IPS-11a (cell line): ENCODE data around the gene CALML3.

Experiments used
- H3K4me3 ChIP-seq: one replicate; pipeline ENCODE4 v1.5.1; 2013; ENCODE audit warnings: low read depth, low read length, control low read depth

Gene CALML3

DNA sequence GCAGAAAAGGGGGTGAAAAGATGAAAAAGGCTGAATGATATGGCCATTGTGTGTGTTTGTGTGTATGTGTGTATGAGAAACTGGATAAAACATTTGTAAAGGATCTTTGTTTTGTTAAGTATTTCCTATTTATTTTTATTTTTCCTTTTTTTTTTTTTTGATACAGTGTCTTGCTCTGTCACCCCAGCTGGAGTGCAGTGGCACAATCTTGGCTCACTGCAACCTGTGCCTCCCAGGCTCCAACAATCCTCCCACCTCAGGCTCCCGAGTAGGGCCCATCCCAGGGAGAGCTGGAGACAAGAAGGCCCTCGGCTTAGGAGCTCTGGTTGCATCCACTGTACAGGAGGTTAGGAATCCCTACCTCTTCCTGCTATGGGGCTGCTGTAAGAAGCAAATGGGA, 18.5 kb upstream of the CALML3 start:
- no peak overlapping the region for H3K4me3 ChIP-seq

DNA sequence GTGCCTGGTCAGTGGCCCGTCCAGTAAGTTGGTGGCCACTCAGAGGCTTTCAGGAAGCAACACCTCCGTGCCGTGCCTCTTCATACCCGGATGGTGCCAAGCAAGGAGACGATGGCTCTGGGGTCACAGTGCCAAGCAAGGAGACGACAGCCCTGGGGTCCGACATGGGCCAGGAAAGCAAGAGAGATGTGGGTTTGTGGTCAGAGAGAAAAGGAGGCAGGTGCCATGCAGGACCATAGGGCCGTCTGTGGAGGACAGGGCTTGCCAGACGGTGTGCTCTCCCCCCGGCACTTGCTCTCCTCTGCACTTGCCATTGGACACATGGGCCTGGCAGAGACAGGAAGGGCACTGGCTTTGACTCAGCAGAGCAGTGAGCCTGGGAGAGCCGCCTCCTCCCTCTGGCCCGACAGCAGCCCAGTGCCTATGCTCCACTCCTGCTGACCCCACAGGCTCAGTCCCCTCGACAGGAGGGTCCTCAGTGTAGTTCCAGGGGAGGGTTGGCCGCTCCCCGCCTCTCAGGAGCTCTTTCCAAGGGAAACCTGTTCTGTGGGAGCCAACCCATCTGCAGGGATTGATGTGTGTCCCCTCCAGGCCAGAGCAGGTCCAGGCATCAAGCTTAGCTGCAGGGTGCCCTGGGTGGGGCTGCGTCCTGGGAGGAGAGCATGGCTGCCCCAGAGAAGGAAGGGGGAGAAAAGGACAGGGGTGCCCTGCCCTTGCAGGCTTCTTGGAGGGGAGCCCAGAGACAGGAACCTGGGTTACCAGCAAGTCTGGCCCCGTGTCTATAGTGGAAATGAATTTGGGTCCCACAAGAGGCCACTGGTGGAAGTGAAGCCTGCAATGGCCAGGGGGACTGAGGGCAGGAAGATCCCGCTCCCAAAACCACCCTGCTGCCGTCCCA, 17.8 kb upstream of the CALML3 start:
- H3K4me3 ChIP-seq, result no peak overlapping the region

DNA sequence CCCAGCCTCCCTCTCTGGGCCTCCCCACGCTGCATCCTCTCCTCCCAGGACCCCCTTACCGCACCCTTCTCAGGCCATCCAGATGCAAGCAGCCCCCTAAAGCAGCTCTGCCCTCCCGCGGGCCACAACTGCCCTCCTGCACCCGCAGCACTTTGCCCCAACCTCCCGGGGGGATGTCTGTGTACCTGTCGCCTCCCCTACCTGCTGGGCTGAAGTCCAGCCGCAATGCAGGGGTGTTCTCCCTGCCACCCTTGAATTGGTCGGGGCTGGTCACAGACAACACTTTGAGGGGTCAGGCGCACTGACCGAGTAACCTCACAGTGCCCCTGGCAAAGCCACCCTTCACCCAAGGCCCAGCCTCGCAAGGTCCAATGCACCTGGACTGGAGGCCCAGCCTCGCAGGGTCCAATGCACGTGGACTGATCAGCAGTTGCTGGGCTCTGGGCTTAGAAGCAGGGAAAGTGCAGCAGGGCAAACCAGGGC, 17.1 kb upstream of the CALML3 start:
- H3K4me3 ChIP-seq, result no peak overlapping the region

DNA sequence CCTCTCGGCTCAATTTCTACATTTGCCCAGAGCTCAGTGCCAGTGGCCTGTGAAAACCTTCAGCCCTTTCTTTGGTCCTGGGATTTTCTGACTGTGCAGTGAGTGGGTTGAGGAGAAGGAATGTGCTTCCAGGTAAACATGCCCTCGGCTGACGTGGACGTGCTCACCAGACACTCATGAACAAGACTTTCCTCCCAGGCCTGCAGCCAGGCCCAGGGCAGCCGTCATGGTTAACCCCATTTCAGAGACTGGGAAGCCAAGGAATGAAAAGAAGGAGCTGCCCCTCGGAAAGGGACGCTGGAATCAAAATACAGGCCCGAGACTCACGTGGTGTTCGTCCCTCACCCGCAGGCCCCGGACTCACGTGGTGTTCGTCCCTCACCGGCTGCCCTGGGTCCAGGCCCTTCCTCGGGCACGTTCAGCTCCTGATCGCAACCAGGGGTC, 16.6 kb upstream of the CALML3 start:
- H3K4me3 ChIP-seq, result no peak overlapping the region

DNA sequence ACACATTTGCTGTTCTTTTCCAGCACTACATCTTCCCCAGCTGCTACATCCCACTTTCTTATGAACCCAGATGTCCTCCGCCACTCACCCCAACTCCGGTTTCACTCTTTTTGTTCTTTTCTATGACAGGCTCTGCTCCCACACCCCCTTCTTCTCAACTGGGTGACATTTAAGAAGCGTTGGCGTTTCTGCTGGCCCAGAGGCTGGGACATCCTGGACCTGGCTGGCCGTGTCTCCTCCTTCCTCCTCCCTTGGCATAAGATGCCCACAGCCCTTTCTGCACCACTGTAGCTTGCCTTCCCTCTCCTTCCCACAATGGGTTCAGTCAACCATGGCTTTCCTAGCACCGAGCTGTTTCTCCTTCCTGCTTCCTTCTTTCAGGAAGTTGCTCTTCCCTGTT, 16.0 kb upstream of the CALML3 start:
- H3K4me3 ChIP-seq, result no peak overlapping the region

DNA sequence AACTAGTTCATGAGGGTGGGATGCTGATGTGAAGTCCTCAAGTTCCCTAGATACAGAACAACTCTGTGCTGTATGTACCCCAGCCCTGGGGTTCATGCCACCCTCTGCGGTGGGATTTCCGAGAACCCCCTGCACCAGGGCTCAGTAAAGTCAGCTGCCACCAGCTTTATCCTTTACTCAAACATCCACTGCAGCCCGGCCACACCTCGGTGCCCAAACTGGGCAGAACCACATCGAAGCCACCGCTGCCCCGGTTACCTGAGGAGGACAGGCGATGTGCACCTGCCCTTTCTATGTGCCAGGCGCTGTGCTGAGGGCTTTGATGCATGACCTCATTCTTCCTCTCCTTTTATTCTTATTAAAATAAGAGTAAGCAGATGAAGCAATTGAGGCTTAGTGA, 15.5 kb upstream of the CALML3 start:
- no peak overlapping the region for H3K4me3 ChIP-seq

DNA sequence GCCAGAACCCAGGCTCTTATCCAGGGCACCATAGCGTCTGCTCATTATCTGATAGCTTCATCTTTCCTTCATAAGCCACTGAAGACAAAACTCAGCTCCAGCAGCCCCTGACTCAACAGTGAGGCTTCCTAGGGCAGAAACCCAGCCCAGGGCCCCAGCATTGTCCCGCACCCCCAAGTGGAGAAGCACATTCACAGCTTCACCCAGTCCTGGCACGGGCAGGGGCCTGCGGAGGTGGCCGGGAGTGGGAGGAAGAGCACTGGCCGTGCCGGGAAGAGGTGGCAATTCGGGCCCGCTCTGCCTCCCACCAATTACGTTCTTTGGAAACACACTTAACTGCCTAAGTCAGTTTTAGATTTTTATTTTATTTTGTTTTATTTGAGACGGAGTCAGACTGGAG, 15.1 kb upstream of the CALML3 start:
- no peak overlapping the region for H3K4me3 ChIP-seq

DNA sequence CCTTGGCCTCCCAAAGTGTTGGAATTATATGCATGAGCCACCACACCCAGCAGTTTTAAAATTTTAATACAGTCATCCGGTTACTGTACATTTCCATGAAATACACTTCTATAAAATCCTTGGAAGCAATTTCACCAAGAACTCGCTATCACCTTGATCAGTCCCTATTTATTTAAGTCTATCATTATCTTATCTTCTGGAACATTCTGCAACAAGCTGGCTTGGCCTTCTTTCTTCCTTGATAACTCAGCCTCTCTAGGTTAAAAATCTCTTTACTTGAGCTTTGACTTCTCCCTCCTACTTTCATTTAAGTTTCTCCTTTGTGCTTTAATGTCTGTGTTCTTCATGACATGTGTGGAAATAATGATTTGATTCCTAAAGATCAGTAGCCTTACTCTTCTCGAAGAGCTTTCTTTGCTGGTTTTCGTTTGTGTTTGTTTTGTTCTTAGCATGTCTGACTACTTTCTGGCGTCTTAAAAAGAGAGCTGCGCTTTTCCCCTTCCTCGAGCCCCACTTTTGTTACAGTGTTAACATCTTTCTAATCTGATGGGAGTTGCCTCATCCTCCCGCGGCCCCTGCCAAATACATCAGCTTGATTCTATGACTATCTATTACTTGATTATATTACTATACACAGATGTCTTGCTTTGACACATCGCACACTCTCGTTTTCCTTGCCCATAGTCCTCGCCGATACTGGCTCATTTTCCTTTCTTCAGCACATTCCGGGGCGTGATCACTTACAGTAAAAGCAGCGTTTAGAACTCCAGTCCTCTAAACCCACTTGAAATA, 14.3 kb upstream of the CALML3 start:
- no peak overlapping the region for H3K4me3 ChIP-seq

DNA sequence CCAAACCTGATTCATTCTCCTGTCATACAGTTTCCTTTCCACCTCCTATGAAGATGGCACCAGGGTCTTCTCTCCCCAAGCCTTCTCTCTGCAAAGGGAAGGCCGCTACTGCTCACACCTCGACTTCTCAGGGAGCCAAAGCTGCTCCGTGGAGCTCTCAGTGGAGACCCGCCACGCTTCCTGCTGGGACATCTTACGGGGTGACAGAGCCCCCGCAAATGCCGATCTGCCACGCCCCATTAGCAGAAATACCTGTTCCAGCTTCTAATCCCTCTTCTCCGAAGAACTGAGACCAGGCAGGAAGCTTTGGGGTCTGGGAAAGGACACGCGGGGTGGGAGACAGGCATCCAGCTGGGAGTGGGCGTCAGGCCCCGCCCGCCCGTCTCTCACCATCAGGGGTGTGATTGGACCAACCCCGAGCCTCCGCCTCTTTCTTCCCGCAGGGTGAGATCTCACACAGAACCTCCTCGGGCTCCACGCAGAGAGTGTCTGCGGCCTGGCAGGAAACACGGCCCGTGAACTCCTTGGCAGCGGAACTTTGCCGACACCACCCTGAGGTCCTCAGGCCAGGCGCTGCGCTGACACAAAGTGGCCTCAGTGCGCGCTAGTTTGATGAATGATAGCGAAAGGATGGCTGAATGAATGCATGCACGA, 13.4 kb upstream of the CALML3 start:
- no peak overlapping the region for H3K4me3 ChIP-seq

DNA sequence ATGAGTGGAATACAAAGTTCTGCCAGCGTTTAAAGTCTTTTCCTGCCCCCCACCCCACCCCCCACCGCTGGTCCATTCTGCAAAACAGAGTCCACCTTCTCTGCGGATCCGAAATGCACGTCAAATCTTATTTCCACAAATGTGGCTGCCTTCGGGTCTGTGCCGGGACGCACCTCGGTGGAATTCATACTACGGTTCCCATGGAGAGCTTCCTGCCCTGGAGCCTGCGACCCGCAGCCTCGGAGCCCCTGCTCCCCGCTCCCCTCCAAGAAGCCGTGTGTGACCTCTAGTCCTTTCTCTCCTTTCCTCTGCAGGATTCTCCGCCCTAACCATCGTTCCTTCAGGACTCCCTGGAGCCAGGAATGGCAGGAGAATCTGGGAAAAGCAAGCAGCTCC, 12.9 kb upstream of the CALML3 start:
- no peak overlapping the region for H3K4me3 ChIP-seq

DNA sequence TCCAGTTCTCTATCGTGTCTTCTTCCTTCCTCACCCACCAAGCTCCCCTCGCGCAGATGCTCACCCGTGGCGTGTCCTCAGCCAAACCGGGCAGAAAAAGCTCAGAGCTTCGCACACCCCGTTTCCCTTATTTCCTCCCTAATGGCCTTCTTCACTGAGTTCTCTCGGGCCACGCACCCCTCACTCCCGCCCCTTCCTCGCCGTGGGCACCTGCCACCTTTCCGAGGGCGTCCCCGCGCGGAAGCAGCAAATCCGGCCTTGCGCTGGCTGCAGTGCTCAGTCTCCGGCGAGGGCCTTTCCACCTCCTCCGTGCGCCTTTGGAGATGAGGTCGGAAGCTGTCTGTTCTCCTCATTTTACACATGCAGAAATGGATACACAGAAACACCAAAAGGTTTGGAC, 12.4 kb upstream of the CALML3 start:
- H3K4me3 ChIP-seq, result no peak overlapping the region

DNA sequence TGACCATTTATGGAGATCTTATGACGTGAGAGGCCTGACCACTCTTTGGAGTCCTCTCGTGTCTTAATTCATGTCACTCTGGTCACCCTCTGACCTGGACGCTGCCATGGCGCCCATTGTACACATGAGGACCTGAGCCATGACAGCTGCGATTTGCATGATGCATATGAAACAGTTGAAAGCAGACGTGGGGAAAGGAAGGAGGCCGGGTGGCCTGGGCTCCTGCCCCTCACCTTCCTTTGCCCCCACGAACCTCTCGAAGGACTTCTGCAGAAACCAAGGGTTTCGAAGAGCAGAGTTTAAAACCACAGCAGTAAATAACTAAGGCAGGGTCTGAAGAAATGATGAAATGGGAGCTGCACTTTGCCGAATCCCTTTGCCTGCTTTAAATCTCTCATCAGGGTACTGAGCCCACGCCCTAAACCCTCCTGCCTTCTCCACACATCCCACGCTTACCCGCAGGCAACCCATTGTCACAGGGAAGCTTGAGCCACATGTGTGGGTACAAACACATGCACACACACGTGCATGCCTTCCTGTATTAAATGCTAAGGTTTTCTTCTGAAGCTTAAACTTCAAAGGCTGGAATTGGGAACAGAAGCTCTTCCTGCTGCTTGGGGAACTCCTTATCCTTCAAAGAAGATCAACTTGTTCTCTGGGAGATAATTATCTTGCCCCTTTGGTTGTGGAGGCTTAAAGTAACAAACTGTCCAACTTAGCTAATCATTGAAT, 11.7 kb upstream of the CALML3 start:
- no peak overlapping the region for H3K4me3 ChIP-seq

DNA sequence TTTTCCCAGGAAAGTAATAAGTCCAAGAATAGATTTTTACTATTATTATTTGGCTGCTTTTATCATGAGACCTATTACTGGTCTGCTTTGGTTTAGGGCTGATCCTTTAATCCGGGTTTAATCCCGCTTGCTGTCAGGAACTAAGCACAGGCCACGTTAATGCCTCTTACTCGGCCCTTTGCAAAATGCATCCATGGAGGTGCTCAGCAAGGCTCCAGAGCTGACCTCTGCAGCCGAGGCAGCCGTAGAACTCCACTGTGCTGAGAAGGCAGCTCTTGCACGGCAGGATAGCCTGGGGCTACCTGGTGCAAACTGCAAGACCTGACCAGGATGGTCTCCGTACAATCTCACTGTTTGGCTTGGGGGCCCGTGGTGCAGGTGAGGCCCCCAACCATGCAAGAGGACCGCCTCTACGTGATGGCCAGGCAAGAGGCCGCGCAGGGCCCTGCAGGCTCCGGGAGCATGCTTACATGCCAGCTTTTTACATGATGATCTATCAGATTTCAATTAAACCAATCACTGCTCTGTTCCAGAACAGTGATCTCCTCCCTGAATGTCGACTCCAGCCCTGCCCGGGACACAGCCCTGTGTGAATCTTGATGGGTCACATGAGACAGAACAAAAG, 10.4 kb upstream of the CALML3 start:
- H3K4me3 ChIP-seq, result no peak overlapping the region

DNA sequence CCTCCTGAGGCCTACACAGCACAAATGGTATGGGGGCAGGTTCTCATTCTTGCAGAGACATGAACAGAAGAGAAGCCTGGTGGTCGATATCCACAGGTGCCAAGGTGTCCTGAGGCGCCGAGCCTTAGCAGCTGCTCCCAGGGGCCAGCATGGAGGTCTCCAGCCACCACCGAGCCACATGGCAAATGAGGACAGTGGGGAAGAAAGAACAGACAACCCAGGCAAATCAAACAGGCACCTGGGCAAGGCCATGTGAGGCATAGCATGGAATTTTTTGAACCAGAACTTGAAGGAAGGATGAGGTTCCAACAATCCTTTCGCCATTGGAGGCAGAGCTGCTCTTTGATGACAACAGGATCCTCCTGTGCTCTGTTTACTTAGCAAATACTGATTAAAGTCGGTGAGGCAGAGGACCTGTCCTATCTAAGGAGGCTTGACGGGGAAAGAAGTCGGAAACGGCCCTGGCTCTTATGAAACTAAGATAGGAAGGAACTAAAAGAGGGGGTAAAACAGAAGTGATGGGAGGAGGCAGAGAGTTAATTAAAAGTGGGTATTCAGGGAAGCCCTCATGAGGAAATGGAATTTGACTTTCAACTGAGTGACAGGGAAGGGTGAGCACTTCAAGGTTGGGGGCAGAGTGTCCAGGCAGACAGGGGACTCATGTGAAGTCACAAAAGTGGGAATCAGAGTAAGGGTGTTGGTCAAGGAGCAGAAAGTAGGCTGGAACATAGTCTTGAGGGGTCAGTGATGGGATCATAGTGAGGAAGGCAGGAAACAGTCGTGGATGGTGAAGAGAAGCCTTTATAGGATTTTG, 8.6 kb upstream of the CALML3 start:
- H3K4me3 ChIP-seq, result no peak overlapping the region

DNA sequence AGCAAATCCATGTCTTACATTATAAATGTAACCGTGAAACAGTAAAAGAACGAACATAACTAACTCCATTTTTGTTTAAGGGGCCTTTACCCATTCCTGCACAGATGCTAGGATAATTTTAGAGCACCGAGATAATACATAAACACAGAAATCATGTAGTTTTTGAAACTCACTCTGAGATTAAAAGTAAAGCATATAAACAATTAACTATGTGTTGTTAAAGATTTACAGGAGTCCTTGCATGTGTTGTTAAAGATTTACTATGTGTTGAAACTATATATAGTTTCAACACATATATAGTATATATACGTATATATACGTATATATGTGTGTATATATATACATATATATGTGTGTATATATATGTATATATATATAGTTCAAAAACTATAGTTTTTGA, 7.2 kb upstream of the CALML3 start:
- H3K4me3 ChIP-seq, result no peak overlapping the region

DNA sequence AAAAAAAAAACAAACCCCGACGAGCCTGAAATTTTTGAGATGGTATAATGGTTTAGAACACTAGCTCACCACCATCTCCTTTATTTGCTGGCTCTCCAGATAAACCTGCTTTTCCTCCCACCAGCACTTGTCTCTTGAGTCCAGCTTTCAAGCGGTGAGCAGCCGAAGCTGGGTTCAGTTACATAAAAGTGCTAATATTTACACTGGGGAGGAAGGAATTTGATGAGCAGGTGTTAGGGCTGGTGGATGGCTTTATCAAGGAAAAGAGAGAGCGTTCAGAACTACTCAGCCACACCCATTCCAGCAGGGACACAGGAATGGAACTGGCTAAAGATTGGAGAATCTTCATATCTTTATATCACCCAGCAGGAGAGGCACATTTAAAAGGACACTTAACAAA, 6.6 kb upstream of the CALML3 start:
- H3K4me3 ChIP-seq, result no peak overlapping the region

DNA sequence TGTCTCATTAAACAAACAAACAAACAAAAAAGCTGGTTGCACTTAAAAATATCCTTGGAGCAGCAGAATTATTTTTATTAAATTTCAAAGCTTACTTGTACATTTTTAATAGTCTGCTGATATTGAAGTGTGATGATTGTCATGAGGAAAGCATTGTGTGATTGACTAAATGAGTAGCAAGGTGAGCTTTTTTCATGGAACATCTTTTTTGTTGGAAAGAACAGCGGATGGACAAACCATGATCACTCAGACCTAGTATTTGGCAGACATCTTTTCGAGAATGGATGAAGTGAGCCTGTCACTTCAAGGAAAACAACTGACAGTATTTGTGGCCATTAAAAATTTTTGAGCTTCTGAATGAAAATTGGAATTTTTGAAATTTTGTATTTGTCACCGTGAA, 5.7 kb upstream of the CALML3 start:
- no peak overlapping the region for H3K4me3 ChIP-seq

DNA sequence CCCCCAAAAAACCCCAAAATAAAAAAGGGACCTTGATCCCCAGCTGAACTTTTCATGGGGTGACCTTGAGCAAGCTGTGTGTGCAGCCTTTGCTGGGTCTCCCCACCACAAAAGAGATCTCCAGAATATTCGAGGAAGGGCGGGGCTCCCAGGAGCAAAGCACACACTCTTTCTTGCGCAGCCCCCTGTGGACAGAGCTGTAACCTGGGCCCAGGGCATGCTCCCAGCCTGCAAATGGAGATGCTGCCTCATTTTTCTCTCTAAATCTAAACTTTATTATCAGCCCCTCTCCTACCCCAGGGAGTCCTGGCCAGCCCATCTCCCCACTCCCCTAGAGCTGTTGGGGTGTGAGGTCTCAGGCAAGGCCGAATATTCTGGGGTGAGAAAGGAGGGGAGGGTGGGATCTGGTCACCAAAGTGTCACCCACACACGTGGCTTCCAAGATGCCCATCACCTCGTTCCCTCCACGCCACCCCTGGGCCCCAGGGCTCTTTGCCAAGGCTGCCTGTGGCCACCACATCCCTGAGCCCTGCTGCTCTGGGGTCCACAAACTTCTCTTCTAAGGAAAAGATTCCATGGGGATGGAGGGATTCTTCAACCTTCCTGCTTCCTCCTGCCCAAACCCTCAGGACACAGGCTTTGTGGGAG, 1.7 kb upstream of the CALML3 start:
- H3K4me3 ChIP-seq, result no peak overlapping the region
